Epithelial cell of prostate (primary cell): ENCODE measurements around the gene GOLT1A.
A peak's percentile ranks its signal among the peaks of the same experiment; 100 is the strongest.
"Not testable (repeated sequence)": the region's sequence is repeated elsewhere in the genome, so short reads cannot be mapped to it uniquely, and the experiment has no call there.

Experiments used
- DNase-seq: peaks from one replicate; pipeline ENCODE4 v3.0.0-alpha.2; 2011; ENCODE audit warnings: low read depth, low spot score
- H3K27ac ChIP-seq: fragments of 450-650 bp; 2 replicates; pipeline ENCODE4 v1.5.1; 2017; ENCODE audit warnings: mild to moderate bottlenecking

The GOLT1A gene

DNA sequence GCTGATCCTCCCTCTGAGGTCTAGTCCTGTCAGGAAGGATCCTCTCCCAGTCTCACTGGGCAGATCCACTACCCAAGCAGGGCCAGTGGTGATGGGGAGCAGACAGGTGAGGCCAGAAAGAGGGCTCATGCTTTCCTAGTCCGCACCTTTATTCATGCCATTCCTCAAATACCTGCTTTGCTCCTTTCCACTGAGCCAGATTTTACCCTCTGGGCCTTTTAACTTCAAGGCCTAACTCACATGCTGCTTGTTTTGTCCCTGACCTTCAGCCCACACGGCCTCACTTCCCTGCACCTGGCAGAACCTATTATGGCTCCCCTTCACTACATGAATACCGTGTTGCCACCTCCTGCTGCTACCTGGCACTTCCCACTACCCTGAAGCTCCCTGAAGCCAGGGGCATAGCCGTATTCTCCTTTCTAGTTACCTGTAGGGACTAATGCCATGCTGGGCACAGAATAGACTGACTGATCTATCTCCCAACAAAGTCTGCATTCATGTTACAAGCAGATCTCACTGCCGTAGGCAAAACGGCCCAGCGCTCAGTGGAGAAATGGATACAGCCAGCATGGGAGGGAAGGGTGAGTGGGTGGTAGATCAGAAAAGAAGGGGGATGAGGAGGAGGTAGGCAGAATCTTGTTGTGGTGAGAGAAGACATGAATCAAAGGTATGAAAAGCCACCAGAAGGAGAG, 36.1 kb upstream of the GOLT1A start:
- H3K27ac ChIP-seq = no peak overlapping the region
- no peak for DNase-seq

DNA sequence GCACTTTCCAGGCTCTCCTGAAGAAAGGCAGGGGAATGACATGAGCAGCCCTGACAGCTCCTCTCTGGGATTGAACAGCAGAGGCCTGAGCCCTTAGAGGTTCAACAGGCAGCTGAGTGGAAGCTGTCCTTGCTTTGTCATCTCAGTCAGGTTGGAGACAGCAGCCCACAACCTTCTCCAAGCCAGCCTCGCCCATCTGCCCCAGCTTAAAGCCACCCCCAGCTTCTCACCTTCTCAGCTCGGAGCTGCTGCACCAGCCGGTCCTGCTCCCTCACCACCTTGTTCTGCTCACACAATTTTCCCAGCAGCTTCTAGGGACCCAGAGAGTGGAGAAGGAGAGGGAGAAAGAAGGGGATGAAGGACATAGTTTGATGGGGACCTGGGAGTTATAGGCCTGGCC, 35.2 kb upstream of the GOLT1A start:
- H3K27ac ChIP-seq = no peak overlapping the region

DNA sequence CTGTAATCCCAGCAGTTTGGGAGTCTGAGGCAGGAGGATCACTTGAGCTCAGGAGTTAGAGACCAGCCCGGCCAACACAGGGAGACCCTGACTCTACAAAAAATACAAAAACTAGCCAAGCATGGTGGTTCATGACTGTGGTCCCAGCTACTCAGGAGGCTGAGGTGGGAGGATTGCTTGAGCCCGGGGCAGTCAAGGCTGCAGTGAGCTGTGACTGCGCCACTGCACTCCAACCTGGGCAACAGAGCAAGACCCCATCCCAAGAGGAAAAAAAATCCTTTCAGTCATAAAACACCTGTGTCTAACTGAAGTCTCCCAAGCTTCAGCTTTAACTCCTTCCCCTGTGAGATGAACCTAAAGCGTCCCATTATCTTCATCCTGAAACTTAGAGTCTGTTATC, 33.1 kb upstream of the GOLT1A start:
- DNase-seq = no peak
- H3K27ac ChIP-seq = no peak overlapping the region

More for the DNA sequence above, 35.2 kb upstream of the GOLT1A start:
- no peak for DNase-seq

DNA sequence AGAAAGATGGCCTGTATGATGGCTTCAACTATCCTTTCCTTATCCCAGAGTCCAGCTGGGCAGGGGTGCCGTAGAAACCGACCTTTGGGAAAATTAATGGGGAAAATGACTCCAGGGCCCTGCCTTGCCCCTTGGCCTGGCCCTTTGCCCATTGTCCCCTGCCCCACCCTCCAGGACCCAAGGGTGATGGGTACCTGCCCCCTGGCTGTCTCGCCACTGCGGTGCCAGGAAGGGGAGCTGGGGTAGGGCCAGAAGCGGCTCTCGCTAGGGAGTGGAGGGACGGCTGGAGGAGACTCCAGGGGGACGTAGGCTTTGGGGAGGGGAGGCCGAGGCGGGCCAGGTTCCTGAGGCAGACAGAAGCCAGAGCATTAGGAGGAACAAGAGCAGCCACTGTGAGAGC, 29.1 kb upstream of the GOLT1A start:
- H3K27ac ChIP-seq = no peak overlapping the region
- no peak for DNase-seq

DNA sequence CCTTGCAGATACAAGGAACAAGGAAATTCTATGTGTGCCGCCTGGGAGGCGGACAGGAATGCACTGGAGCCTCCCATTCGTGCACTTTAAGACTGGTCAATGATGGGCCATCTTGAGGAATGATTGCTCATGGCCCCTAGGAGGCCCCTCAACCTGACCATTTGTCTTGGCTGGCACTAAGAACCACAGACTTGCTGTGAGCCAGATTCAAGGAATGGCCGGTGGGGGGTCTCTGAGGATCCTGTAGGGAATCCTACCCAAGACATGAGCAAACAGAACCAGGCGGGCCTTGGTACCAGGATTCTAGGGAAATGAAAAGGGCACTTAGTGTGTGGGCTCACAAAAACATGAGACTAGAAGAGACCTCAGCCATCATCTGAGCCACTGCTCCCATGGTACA, 28.1 kb upstream of the GOLT1A start:
- no peak for DNase-seq
- no peak overlapping the region for H3K27ac ChIP-seq

DNA sequence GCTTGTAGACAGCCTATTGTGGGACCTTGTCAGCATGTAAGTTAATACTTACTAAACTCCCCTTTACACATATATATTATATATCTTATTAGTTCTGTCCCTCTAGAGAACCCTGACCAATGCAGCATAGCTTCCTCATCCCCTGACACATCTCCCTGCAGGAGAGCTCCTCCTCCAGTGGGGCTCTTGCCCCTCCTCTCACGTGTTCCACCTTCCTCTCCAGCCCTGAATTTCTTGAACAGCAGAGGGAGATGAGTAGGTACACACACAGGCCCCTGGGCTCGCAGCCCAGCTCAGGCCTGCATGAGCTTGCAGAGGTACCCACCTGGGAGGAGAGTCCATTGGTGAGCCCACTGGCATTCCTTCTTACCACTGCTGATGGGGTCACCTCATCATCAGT, 27.3 kb upstream of the GOLT1A start:
- peak; percentile 33 for DNase-seq
- H3K27ac ChIP-seq = peak overlapping the region; percentile 59

DNA sequence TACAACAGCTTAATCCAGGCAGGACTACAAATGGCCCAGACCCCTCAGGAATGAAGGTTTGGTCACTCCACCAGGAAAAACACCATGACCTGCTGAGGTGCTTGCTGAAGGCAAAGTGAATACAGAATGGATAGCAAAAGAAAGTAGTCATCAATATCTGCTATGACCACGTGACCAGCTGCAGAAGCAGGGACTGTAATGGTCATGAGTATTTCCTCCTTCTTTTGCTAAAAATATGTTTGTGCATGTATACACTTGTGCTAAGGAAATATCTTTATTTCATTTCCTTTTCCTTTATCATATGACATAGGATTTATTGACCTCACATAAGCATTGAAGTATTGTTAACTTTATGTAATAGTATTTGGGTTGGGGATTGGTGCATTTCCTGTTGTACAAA, 26.4 kb upstream of the GOLT1A start:
- peak overlapping the region; percentile 59 for H3K27ac ChIP-seq
- no peak for DNase-seq

DNA sequence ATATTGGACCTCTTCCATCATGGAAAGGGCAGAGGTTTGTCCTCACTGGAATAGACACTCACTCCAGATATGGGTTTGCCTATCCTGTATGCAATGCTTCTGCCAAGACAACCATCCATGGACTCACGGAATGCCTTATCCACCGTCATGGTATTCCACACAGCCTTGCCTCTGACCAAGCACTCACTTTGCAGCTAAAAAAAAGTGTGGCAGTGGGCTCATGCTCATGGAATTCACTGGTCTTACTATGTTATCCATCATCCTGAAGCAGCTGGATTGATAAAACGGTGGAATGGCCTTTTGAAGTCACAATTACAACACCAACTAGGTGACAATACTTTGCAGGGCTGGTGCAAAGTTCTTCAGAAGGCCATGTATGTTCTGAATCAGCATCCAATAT, 25.6 kb upstream of the GOLT1A start:
- H3K27ac ChIP-seq, DNase-seq: not testable (repeated sequence)

DNA sequence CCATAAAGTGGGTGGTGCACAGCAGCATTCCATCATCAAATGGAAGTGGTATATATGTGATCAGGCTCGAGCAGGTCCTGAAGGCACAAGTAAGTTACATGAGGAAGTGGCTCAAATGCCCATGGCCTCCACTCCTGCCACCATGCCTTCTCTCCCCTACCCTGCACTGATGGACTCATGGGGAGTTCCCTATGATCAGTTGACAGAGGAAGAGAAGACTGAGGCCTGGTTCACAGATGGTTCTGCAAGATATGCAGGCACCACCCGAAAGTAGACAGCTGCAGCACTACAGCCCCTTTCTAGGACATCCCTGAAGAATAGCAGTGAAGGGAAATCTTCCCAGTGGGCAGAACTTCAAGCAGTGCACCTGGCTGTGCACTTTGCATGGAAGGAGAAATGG, 24.7 kb upstream of the GOLT1A start:
- DNase-seq, H3K27ac ChIP-seq: not testable (repeated sequence)

DNA sequence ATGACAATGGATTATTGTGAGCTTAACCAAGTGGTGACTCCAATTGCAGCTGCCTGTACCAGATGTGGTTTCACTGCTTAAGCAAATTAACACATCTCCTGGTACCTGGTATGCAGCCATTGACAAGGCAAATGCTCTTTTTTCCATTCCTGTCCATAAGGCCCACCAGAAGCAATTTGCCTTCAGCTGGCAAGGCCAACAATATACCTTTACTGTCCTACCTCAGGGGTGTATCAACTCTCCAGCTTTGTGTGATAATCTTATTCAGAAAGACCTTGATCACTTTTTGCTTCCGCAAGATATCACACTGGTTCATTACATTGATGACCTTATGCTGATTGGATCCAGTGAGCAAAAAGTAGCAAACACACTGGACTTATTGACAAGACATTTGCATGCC, 23.7 kb upstream of the GOLT1A start:
- DNase-seq = not testable (repeated sequence)

DNA sequence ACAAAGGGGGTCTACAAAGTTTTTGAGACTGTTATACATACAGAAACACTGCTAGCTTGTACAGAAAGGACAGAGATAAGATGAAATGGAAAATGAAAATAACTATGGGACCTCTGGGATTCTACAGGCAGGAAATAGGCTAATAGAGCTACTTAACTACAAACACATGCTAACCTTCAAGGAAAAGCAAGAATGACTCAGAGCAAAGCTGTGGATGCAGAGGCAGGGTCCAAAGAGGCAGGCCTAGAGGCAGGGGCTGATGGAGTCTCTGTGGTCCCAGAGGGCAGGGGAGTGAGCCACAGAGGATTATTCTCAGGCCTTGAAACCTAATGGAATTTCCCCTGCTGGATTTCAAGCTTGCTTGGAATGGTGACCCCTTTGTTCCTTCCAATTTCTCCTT, 18.7 kb upstream of the GOLT1A start:
- DNase-seq = no peak
- no peak overlapping the region for H3K27ac ChIP-seq

More for the DNA sequence above, 23.7 kb upstream of the GOLT1A start:
- not testable (repeated sequence) for H3K27ac ChIP-seq

DNA sequence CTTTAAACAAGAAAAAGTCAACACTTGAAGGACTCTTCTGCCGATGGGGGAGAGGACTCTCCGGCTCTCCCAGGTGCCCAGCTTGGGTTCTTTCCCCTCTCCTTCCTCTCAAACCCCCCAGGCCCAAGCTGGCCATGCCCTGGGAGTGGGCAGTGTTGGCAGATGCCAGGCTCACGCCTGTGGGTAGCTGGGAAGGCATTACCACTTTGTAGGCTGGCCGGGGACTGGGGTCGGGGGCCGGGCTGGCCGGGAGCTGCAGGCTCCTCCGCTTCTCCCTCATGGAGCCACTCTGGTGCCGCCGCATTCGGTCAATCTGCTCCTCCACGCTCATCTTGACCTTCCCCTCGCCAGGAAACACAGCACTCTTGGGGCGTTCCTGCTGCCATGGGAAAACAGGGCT, 16.4 kb upstream of the GOLT1A start:
- no peak for DNase-seq
- no peak overlapping the region for H3K27ac ChIP-seq

DNA sequence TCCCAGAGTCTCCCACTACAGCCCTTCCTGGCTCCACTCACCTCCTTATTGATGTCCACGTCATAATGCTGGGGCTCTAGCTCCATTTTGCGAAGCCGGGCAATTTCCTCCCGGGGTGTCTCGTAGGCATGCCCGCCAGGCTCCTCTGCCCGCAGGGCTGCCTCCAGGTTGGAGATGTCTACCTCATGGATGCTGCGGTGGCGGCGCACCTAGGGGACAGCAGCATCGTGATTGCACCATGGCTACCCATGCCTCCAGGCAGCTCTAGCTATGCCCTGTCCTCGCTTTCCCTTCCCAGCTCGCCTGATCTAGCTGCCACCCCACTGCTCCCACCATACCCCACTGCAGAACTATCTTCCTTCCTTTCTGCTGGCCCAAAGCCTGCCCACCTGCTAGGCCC, 15.1 kb upstream of the GOLT1A start:
- no peak for DNase-seq

DNA sequence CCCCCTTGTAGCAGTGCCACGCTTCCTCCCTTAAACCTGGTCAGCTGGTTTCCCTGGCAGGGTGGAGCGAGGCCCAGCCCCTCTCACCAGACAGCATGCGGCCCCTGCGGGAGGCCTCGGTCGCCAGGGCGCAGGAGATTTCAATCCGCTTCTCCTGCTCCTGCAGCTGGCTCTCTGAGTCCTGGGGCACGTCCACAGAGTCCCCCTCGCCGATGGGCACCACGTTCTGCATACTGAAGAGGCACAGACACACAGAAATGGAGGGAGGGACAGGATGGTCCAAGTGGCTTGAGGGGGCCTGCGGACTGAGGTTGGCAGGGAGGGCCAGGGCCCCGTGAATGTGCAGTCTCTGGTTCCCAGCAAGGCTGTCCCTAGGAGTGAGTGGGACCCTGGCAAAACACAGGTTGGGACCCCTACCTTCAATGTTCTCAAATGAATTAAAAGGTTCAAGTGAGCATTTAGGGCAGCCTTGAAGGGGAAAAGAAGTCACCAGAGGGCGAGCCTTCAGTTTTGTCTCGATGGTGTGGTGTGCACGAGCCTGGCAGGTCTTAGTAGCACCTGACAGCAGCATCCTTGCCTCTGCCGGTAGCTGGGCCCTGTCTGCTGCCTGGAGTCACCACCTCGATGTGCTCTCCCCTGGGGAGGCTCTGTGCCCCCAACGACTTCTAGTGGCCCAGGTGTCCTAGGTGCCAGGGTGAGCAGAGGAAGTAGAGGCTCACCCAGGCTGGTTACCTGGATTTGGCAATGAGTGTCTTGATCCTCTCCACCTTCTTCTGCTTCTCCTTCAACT, 14.4 kb upstream of the GOLT1A start:
- H3K27ac ChIP-seq = no peak overlapping the region
- DNase-seq = no peak

More for the DNA sequence above, 15.1 kb upstream of the GOLT1A start:
- H3K27ac ChIP-seq = no peak overlapping the region

DNA sequence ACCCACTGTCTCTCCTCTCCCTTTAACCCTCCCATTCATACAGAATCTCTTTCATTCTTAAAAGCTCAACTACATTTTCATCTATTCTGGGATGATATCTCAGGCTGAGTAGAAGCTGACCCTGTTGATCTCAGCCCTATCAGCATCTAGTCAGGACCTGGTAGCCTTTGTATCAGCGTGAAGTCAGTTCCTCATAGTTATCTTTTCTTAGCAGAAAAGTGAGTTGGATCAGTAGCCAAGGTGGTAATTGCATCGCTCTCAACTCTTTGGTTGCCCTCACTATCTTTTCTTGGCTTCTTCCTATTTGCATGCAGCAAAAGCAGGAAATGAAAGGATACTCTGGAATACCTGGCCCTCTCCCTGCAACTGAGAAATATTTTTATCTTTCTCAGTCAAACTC, 13.6 kb upstream of the GOLT1A start:
- no peak overlapping the region for H3K27ac ChIP-seq

DNA sequence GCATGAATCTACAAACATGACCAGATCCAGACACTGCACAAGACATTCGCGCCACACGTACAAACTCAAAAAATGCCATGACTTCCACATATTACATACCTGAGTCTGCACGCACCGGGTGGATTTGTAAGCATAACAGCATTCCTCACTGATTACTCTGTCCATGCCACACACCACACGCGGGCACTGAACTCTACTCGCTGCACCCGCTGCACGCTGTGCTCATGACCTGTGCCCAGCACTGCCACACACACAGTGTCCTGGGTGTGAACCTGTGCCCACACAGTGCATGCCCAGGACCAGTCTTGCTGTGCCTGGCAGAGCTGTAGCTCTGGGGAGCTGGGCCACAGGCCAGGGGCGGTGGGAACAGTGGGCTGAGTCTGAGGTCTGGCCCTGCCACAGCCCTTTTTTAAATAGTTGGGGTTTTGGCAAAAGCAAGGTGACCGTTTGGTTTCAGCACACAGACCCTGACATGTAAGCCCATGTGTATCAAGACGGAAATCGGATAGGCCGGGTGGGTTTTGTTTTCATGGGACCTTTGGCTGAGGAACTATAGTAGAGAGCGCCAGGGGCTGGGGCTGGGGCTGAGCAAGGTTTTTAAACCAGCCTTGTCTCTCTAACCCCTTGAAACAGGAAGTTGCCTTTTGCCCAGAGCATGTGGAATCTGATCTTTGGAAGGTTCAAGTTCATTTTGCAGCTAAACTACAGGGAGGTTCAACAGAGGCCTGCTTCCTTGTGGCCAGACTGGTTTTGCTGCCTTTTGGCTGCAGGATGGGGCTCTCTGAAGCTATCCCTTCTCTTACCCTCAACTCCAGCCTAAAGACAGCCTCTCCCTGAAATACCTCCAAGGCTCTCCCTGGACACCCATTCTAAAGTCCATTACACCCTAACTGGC, 12.3 kb upstream of the GOLT1A start:
- peak overlapping the region; percentile 62 for H3K27ac ChIP-seq
- peak; percentile 60 for DNase-seq

More for the DNA sequence above, 13.6 kb upstream of the GOLT1A start:
- no peak for DNase-seq

DNA sequence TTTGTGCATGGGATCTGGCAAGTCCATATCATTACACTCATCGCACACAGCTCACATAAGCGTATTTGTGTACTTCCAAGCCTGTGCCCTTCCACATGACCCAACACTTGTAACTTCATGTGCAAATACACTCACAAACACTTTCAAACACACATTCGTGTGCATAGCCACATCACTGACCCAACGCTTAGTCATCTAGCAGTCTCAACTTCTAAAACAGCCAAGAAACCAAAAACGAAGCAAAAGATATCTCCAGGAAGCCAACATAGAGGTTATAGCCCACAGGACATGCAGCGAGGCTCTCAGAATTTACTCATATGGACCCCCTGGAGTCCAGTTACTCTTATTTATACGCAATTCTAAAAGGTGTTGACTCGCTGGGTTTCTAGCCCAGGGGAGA, 10.9 kb upstream of the GOLT1A start:
- H3K27ac ChIP-seq = no peak overlapping the region
- DNase-seq = no peak

DNA sequence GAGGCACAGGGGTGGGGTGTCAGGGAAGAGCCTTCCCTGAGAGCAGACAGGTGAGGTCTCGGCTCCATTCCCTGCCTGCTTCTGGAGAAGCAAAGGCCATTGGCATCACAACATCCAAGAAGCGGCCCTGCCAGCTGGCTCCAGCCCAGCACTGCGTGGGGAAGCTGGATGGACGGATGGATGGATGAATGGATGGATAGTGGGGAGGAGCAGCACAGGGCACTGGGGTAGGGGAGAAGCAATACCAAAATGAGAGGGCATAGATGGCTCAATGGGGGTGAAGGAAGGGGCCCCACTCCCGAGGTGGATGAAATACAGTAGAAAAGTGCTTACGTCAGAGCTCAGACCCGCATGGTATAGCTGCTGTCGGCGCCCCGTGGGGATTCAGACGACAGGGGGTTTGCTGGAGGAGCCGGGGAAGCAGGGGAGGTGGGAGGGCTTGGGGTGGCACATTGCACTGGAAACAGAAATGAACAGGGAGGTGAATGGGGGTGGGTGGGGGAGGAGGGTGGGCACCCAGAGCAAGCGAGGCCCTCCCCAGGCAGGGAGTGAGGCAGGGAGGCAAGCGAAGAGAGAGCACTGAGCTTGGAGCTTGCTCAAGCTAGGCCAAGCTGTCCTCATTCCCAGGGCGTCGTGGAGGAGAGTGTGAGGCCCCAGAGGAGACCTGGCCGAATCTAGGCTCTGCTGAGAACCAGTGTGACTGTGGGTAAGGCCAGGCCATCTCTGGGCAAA, 9.5 kb upstream of the GOLT1A start:
- DNase-seq = no peak
- H3K27ac ChIP-seq = no peak overlapping the region

DNA sequence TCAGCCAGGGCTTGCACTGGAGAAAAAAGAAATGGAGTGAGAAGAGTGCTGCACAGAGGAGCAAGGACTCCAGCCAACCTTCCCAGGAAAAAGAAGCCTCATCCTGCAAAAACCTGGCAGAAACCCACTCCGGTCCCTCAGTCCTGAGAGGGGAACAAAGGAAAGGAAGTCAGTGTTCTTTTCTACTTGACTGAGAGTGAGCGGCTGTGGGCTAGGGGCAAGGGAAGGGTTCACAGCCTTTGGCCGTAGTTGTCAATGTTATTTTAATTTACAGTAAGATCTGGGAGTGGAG, 8.9 kb upstream of the GOLT1A start:
- H3K27ac ChIP-seq = no peak overlapping the region
- no peak for DNase-seq

DNA sequence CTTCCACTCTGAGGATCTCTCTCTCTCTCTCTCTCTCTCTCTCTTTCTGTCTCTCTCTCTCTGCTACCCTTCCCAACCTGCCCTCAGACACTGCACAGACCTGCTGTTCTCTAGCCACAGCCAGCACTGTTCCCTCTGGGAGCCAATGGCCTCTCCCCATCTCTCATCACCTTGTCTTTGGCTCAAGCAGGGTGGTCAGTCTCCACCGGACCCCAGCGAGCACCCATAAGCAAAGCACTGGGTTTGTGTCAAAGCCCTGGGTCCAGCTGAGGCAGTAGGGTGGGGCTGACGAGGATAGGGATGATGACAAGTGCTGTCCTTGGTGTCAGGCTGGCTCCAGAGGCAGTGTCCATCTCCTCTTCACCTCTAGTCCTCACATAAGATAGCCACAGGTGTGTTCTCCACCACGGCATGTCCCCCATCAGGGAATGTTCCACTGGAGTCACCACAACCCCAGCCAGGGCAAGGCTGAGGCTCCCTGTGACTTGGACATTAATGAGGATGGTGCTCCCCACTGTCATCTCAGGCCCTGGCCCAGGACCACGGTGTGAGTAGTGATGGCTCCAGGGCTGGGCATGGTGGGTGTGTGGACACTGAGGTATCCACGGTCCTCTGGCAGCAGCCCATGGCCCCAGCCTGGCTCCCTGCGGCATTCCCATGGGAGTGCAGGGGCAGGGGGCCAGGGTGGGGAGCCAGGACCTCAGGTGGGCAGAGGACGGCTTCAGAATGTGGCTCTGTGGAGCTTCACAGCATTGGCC, 8.4 kb upstream of the GOLT1A start:
- DNase-seq = no peak

More for the DNA sequence above, 8.4 kb upstream of the GOLT1A start:
- H3K27ac ChIP-seq = no peak overlapping the region
